ENCODE results near the gene SSBP3. TPM values are rescaled to one million over a fixed set of nuclear protein-coding genes. Genes with fewer than 3 reads are reported as not detected.

Gene SSBP3
- total and polyA plus RNA-seq, 2 experiments from 2014 or later = 47.4 to 68.6 TPM

DNA sequence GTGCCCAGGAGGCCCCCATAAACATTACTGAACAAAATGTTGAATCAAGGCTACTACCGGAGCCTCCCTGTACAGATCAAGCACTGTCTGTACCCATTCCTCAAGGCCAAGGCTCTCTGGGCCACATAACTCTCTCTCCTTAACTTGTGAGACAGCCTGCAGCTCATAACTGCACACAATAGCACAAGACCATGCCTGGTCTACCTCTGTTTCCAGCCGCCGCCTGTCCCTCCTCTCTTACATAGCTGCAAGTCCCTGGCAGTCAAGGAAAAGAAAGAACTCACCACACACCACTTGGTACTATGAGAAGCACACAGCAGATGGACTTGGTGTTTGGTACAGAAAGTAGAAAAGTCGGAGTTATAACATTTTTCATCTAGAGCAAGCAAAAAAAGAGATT is 91.1 kb downstream of the SSBP3 start:
- Histone ChIP-seq H3K9me2 (ENCODE audit: insufficient read depth) (no peaks in the 10 kb centered on the region), H3K4me1 (ENCODE audit: insufficient read depth) (peaks cover 72% of the 10 kb centered on the region), H3K27ac (ENCODE audit: low read depth) (peak overlapping the region; percentile 94; the same call in 1 of the 2 replicates)

More for the DNA sequence above, 91.1 kb downstream of the SSBP3 start:
- 0 out of 2 replicates have a peak, but pooled peaks cover 11% of the 10 kb centered on the region for H4K20me1 ChIP-seq (replicated peaks; ENCODE audit: insufficient read depth)
- no peaks in the 10 kb centered on the region; the same call in 1 of the 2 replicates for H3K36me3 ChIP-seq (ENCODE audit: insufficient read depth)
- no peaks in the 10 kb centered on the region for H3K9me3 Mint-ChIP-seq
- no peak overlapping the region for H3K4me3 Mint-ChIP-seq
- DNase-seq (ENCODE audit: low spot score) (no peak), ATAC-seq (no peak)
- TF ChIP-seq, protein P1, sequence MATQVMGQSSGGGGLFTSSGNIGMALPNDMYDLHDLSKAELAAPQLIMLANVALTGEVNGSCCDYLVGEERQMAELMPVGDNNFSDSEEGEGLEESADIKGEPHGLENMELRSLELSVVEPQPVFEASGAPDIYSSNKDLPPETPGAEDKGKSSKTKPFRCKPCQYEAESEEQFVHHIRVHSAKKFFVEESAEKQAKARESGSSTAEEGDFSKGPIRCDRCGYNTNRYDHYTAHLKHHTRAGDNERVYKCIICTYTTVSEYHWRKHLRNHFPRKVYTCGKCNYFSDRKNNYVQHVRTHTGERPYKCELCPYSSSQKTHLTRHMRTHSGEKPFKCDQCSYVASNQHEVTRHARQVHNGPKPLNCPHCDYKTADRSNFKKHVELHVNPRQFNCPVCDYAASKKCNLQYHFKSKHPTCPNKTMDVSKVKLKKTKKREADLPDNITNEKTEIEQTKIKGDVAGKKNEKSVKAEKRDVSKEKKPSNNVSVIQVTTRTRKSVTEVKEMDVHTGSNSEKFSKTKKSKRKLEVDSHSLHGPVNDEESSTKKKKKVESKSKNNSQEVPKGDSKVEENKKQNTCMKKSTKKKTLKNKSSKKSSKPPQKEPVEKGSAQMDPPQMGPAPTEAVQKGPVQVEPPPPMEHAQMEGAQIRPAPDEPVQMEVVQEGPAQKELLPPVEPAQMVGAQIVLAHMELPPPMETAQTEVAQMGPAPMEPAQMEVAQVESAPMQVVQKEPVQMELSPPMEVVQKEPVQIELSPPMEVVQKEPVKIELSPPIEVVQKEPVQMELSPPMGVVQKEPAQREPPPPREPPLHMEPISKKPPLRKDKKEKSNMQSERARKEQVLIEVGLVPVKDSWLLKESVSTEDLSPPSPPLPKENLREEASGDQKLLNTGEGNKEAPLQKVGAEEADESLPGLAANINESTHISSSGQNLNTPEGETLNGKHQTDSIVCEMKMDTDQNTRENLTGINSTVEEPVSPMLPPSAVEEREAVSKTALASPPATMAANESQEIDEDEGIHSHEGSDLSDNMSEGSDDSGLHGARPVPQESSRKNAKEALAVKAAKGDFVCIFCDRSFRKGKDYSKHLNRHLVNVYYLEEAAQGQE (IDR thresholded peaks at IDR 0.05; ENCODE audit: unreplicated experiment) = no peak
- TF ChIP-seq, protein P2, sequence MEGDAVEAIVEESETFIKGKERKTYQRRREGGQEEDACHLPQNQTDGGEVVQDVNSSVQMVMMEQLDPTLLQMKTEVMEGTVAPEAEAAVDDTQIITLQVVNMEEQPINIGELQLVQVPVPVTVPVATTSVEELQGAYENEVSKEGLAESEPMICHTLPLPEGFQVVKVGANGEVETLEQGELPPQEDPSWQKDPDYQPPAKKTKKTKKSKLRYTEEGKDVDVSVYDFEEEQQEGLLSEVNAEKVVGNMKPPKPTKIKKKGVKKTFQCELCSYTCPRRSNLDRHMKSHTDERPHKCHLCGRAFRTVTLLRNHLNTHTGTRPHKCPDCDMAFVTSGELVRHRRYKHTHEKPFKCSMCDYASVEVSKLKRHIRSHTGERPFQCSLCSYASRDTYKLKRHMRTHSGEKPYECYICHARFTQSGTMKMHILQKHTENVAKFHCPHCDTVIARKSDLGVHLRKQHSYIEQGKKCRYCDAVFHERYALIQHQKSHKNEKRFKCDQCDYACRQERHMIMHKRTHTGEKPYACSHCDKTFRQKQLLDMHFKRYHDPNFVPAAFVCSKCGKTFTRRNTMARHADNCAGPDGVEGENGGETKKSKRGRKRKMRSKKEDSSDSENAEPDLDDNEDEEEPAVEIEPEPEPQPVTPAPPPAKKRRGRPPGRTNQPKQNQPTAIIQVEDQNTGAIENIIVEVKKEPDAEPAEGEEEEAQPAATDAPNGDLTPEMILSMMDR (conservative IDR thresholded peaks at IDR 0.05; ENCODE audit: low read depth in 2 of 2) = no peak
- TF ChIP-seq CREB1 (CRISPR knock-in tag; IDR thresholded peaks at IDR 0.05; ENCODE audit: low read depth) (no peak), POLR2AphosphoS5 (IDR thresholded peaks at IDR 0.05; ENCODE audit: low read depth) (no peak), EZH2 (IDR thresholded peaks at IDR 0.05; ENCODE audit: low read depth, unreplicated experiment) (no peak), ZNF114 (CRISPR knock-in tag; IDR thresholded peaks at IDR 0.05) (no peak), ZNF331 (CRISPR knock-in tag; IDR thresholded peaks at IDR 0.05; ENCODE audit: low read depth) (no peak), NANOG (IDR thresholded peaks at IDR 0.05; ENCODE audit: borderline replicate concordance) (no peak), JUNB (IDR thresholded peaks at IDR 0.05; ENCODE audit: unreplicated experiment) (no peak), STAT1 (IDR thresholded peaks at IDR 0.05; ENCODE audit: unreplicated experiment) (no peak), EZH2phosphoT487 (IDR thresholded peaks at IDR 0.05; ENCODE audit: unreplicated experiment) (no peak)
- TF ChIP-seq, protein P3, sequence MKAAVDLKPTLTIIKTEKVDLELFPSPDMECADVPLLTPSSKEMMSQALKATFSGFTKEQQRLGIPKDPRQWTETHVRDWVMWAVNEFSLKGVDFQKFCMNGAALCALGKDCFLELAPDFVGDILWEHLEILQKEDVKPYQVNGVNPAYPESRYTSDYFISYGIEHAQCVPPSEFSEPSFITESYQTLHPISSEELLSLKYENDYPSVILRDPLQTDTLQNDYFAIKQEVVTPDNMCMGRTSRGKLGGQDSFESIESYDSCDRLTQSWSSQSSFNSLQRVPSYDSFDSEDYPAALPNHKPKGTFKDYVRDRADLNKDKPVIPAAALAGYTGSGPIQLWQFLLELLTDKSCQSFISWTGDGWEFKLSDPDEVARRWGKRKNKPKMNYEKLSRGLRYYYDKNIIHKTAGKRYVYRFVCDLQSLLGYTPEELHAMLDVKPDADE (IDR thresholded peaks at IDR 0.05) = no peak
- TF ChIP-seq, protein P4, sequence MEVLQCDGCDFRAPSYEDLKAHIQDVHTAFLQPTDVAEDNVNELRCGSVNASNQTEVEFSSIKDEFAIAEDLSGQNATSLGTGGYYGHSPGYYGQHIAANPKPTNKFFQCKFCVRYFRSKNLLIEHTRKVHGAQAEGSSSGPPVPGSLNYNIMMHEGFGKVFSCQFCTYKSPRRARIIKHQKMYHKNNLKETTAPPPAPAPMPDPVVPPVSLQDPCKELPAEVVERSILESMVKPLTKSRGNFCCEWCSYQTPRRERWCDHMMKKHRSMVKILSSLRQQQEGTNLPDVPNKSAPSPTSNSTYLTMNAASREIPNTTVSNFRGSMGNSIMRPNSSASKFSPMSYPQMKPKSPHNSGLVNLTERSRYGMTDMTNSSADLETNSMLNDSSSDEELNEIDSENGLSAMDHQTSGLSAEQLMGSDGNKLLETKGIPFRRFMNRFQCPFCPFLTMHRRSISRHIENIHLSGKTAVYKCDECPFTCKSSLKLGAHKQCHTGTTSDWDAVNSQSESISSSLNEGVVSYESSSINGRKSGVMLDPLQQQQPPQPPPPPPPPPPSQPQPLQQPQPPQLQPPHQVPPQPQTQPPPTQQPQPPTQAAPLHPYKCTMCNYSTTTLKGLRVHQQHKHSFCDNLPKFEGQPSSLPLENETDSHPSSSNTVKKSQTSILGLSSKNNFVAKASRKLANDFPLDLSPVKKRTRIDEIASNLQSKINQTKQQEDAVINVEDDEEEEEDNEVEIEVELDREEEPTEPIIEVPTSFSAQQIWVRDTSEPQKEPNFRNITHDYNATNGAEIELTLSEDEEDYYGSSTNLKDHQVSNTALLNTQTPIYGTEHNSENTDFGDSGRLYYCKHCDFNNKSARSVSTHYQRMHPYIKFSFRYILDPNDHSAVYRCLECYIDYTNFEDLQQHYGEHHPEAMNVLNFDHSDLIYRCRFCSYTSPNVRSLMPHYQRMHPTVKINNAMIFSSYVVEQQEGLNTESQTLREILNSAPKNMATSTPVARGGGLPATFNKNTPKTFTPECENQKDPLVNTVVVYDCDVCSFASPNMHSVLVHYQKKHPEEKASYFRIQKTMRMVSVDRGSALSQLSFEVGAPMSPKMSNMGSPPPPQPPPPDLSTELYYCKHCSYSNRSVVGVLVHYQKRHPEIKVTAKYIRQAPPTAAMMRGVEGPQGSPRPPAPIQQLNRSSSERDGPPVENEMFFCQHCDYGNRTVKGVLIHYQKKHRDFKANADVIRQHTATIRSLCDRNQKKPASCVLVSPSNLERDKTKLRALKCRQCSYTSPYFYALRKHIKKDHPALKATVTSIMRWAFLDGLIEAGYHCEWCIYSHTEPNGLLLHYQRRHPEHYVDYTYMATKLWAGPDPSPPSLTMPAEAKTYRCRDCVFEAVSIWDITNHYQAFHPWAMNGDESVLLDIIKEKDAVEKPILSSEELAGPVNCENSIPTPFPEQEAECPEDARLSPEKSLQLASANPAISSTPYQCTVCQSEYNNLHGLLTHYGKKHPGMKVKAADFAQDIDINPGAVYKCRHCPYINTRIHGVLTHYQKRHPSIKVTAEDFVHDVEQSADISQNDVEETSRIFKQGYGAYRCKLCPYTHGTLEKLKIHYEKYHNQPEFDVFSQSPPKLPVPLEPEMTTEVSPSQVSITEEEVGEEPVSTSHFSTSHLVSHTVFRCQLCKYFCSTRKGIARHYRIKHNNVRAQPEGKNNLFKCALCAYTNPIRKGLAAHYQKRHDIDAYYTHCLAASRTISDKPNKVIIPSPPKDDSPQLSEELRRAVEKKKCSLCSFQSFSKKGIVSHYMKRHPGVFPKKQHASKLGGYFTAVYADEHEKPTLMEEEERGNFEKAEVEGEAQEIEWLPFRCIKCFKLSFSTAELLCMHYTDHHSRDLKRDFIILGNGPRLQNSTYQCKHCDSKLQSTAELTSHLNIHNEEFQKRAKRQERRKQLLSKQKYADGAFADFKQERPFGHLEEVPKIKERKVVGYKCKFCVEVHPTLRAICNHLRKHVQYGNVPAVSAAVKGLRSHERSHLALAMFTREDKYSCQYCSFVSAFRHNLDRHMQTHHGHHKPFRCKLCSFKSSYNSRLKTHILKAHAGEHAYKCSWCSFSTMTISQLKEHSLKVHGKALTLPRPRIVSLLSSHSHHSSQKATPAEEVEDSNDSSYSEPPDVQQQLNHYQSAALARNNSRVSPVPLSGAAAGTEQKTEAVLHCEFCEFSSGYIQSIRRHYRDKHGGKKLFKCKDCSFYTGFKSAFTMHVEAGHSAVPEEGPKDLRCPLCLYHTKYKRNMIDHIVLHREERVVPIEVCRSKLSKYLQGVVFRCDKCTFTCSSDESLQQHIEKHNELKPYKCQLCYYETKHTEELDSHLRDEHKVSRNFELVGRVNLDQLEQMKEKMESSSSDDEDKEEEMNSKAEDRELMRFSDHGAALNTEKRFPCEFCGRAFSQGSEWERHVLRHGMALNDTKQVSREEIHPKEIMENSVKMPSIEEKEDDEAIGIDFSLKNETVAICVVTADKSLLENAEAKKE (CRISPR knock-in tag; IDR thresholded peaks at IDR 0.05) = no peak
- 0 out of 2 replicates have a peak overlapping the region, but pooled peaks have one; percentile 38 for H3K4me2 ChIP-seq
- no peak overlapping the region for H3K4me3 ChIP-seq
- no peaks in the 10 kb centered on the region for H3K27me3 ChIP-seq (ENCODE audit: insufficient read depth)
- peaks cover 89% of the 10 kb centered on the region for H3K79me2 ChIP-seq (replicated peaks; ENCODE audit: insufficient read depth)
- H3K36me3 Mint-ChIP-seq (ENCODE audit: low read depth) = peaks cover 8% of the 10 kb centered on the region; the same call in 2 of the 3 replicates
- peaks cover 10% of the 10 kb centered on the region; the same call in 1 of the 2 replicates for H3F3A ChIP-seq (replicated peaks; ENCODE audit: low read depth)
- H2AFZ ChIP-seq = no peak overlapping the region
- H3K4me1 Mint-ChIP-seq = peaks cover 69% of the 10 kb centered on the region
- peaks cover 12% of the 10 kb centered on the region for H3K27me3 Mint-ChIP-seq (ENCODE audit: insufficient read depth, low read depth, poor library complexity)
- peak overlapping the region; percentile 12; the same call in 1 of the 2 replicates for H3K27ac Mint-ChIP-seq
